Lower lobe of right lung (tissue), 2 donors: ENCODE data around the gene KANK4. TPM values are rescaled to one million over a fixed set of nuclear protein-coding genes. Genes with fewer than 3 reads are reported as not detected.
A peak's percentile ranks its signal among the peaks of the same experiment; 100 is the strongest.

Experiments used
- ATAC-seq, 2 donors: fragments of 200-7000 bp; cut with Tn5 transposase; one replicate each; pipeline ENCODE4 v1.9.1; 2020 to 2022; ENCODE audit warnings: mild to moderate bottlenecking in 2 of 2, moderate library complexity in 2 of 2
- DNase-seq: peaks from one replicate; pipeline ENCODE4 v3.0.0-alpha.2; 2020
- H3K27ac ChIP-seq: fragments of 200-600 bp; one replicate; pipeline ENCODE4 v1.8.0; 2022
- H3K27me3 ChIP-seq: fragments of 200-600 bp; one replicate; pipeline ENCODE4 v1.8.0; 2022; ENCODE audit warnings: low read depth
- H3K36me3 ChIP-seq: fragments of 200-600 bp; one replicate; pipeline ENCODE4 v1.8.0; 2022; ENCODE audit warnings: mild to moderate bottlenecking
- H3K4me1 ChIP-seq: fragments of 200-600 bp; one replicate; pipeline ENCODE4 v1.8.0; 2022
- H3K4me3 ChIP-seq: fragments of 200-600 bp; one replicate; pipeline ENCODE4 v1.8.0; 2022; ENCODE audit warnings: mild to moderate bottlenecking
- H3K9me3 ChIP-seq: fragments of 200-600 bp; one replicate; pipeline ENCODE4 v1.8.0; 2022
- CTCF ChIP-seq: fragments of 200-600 bp; IDR thresholded peaks from one replicate; pipeline ENCODE4 v1.8.0; 2022; ENCODE audit warnings: antibody characterized with exemption, mild to moderate bottlenecking
- intact Hi-C: fragments of 100-400 bp; cut with DNase I; formaldehyde crosslinking; loops from one replicate; pipeline ENCODE4 v1.11.0; 2022
- total RNA-seq: library from RNA; stranded (reverse); fragmentation: NEBNext Ultra II Directional; extraction: Animal tissue kit (Norgen Biotek cat#: 25700); gene quantifications from one replicate; pipeline ENCODE4 v1.2.1, GENCODE V29; 2021
- donor health status: DM: no; HTN: yes; CAD: no; lungs with severe emphysema.

KANK4 gene
- total RNA-seq, 1 donor from 2014 or later, result 4.4 TPM

- DNase-seq (no peak), ATAC-seq (no peak)
- no peak for TF ChIP-seq CTCF
- H3K36me3 ChIP-seq, result no peaks in the 10 kb centered on the region
- intact Hi-C loops, result no loop called here
- H3K4me1 ChIP-seq, result peaks cover 6% of the 10 kb centered on the region
- no peaks in the 10 kb centered on the region for H3K9me3 ChIP-seq
- H3K27me3 ChIP-seq, result no peaks in the 10 kb centered on the region
- no peak overlapping the region for H3K4me3 ChIP-seq
- no peak overlapping the region for H3K27ac ChIP-seq
These were observed 81.9 kb downstream of the KANK4 start for GRCh38 chr1:62237361-62237760.

GRCh38 chr1:62235576-62235975 is 83.7 kb downstream of the KANK4 start:
- Histone ChIP-seq H3K27ac (no peak overlapping the region), H3K4me3 (no peak overlapping the region), H3K36me3 (no peaks in the 10 kb centered on the region), H3K9me3 (no peaks in the 10 kb centered on the region), H3K4me1 (no peaks in the 10 kb centered on the region), H3K27me3 (no peaks in the 10 kb centered on the region)
- ATAC-seq (no peak), DNase-seq (no peak)
- intact Hi-C loops, result no loop called here
- TF ChIP-seq CTCF, result no peak

GRCh38 chr1:62234688-62235087 is 84.5 kb downstream of the KANK4 start:
- no peak for ATAC-seq
- H3K4me1 ChIP-seq, result no peaks in the 10 kb centered on the region

GRCh38 chr1:62233926-62234450 is 85.2 kb downstream of the KANK4 start:
- no peak overlapping the region for H3K27ac ChIP-seq
- no peak for TF ChIP-seq CTCF
- intact Hi-C loops, result no loop called here
- DNase-seq (no peak), ATAC-seq (no peak)
- no peaks in the 10 kb centered on the region for H3K4me1 ChIP-seq
- H3K4me3 ChIP-seq, result no peak overlapping the region
- H3K36me3 ChIP-seq, result no peaks in the 10 kb centered on the region
- H3K9me3 ChIP-seq, result no peaks in the 10 kb centered on the region
- no peaks in the 10 kb centered on the region for H3K27me3 ChIP-seq

More at GRCh38 chr1:62234688-62235087, 84.5 kb downstream of the KANK4 start:
- Histone ChIP-seq H3K9me3 (no peaks in the 10 kb centered on the region), H3K4me3 (no peak overlapping the region), H3K36me3 (no peaks in the 10 kb centered on the region), H3K27me3 (no peaks in the 10 kb centered on the region), H3K27ac (no peak overlapping the region)
- no peak for DNase-seq
- no peak for TF ChIP-seq CTCF
- intact Hi-C loops, result no loop called here

- TF ChIP-seq CTCF, result no peak
- Histone ChIP-seq H3K27me3 (no peaks in the 10 kb centered on the region), H3K27ac (no peak overlapping the region), H3K4me1 (no peaks in the 10 kb centered on the region), H3K4me3 (no peak overlapping the region), H3K36me3 (no peaks in the 10 kb centered on the region), H3K9me3 (no peaks in the 10 kb centered on the region)
- DNase-seq (no peak), ATAC-seq (no peak)
- intact Hi-C loops, result no loop called here
These were observed 86.4 kb downstream of the KANK4 start for GRCh38 chr1:62232871-62233278.

- Histone ChIP-seq H3K4me3 (no peak overlapping the region), H3K36me3 (no peaks in the 10 kb centered on the region), H3K4me1 (no peaks in the 10 kb centered on the region), H3K27ac (no peak overlapping the region), H3K27me3 (no peaks in the 10 kb centered on the region), H3K9me3 (no peaks in the 10 kb centered on the region)
- intact Hi-C loops, result no loop called here
- ATAC-seq (peak in 1 of 2 donors; percentile 28), DNase-seq (no peak)
- TF ChIP-seq CTCF, result no peak
These were observed 88.5 kb downstream of the KANK4 start for GRCh38 chr1:62230718-62231117.
